IMR-90 (cell line): ENCODE data around the gene CCNC. TPM values are rescaled to one million over a fixed set of nuclear protein-coding genes. Genes with fewer than 3 reads are reported as not detected.
A peak's percentile ranks its signal among the peaks of the same experiment; 100 is the strongest.

ENCODE experiments used
- ATAC-seq: fragments of 200-7000 bp; cut with Tn5 transposase; 2 replicates; pipeline ENCODE4 v1.9.1; 2020; ENCODE audit warnings: low read depth, mild to moderate bottlenecking, moderate library complexity
- BruUV-seq: library from RNA; stranded (reverse); fragments of 400-500 nt; replicated peaks from 2 replicates; lab custom pipeline; 2021; lab: Mats Ljungman, UMichigan
- CTCF ChIA-PET: fragments of 300-600 bp; formaldehyde crosslinking; extraction: SDS; loops from one replicate; lab custom pipeline; 2021; ENCODE audit warnings: antibody characterized with exemption; lab: Yijun Ruan, JAX
- POLR2A ChIA-PET: fragments of 300-600 bp; sonication (Branson Sonifier 250); formaldehyde crosslinking; loops from one replicate; lab custom pipeline; 2022; ENCODE audit warnings: antibody characterized with exemption; ENCODE audit not compliant: unreplicated experiment; lab: Charles Lee
- DNase-seq: peaks from one replicate; pipeline ENCODE4 v3.0.0; 2013
- H2AFZ ChIP-seq: replicated peaks from 2 replicates; pipeline ENCODE3; 2013; ENCODE audit warnings: low read length, mild to moderate bottlenecking; ENCODE audit not compliant: poor library complexity
- H2AK5ac ChIP-seq: 2 replicates; pipeline ENCODE4 v1.6.1; 2013; ENCODE audit warnings: low read depth, low read length, inconsistent platforms
- H2AK9ac ChIP-seq: replicated peaks from 2 replicates; pipeline ENCODE3; 2013; ENCODE audit warnings: mild to moderate bottlenecking, low read depth, low read length, moderate library complexity; ENCODE audit not compliant: poor library complexity
- H2BK120ac ChIP-seq: 2 replicates; pipeline ENCODE4 v1.6.1; 2013; ENCODE audit warnings: low read depth, low read length, inconsistent platforms
- H2BK15ac ChIP-seq: 3 replicates; pipeline ENCODE4 v1.6.1; 2013; ENCODE audit warnings: low read depth, low read length, inconsistent platforms
- H2BK20ac ChIP-seq: 2 replicates; pipeline ENCODE4 v1.6.1; 2013; ENCODE audit warnings: low read depth, mild to moderate bottlenecking, inconsistent platforms, low read length, moderate library complexity
- H2BK5ac ChIP-seq: 2 replicates; pipeline ENCODE4 v1.6.1; 2013; ENCODE audit warnings: mild to moderate bottlenecking, low read depth, low read length, inconsistent platforms; ENCODE audit not compliant: poor library complexity, severe bottlenecking
- H3K14ac ChIP-seq: replicated peaks from 2 replicates; pipeline ENCODE4 v1.6.1; 2013; ENCODE audit warnings: low read depth, low read length, inconsistent platforms
- H3K18ac ChIP-seq: 2 replicates; pipeline ENCODE4 v1.6.1; 2013; ENCODE audit warnings: low read depth, low read length, control low read depth
- H3K23ac ChIP-seq: 2 replicates; pipeline ENCODE4 v1.6.1; 2013; ENCODE audit warnings: low read depth, low read length, inconsistent platforms
- H3K27ac ChIP-seq: 2 replicates; pipeline ENCODE4 v1.5.1; 2013; ENCODE audit warnings: mild to moderate bottlenecking, control low read depth, low read length; ENCODE audit not compliant: insufficient read depth
- H3K27me3 ChIP-seq: 2 replicates; pipeline ENCODE4 v1.6.1; 2013; ENCODE audit warnings: low read length; ENCODE audit not compliant: control insufficient read depth, insufficient read depth
- H3K36me3 ChIP-seq: 2 replicates; pipeline ENCODE4 v1.6.1; 2013; ENCODE audit warnings: low read length, mixed read lengths; ENCODE audit not compliant: control insufficient read depth, insufficient read depth
- H3K4ac ChIP-seq: 2 replicates; pipeline ENCODE4 v1.6.1; 2013; ENCODE audit warnings: low read depth, low read length, inconsistent platforms
- H3K4me1 ChIP-seq: 2 replicates; pipeline ENCODE4 v1.6.1; 2013; ENCODE audit warnings: low read length, mixed read lengths; ENCODE audit not compliant: control insufficient read depth, insufficient read depth
- H3K4me2 ChIP-seq: 2 replicates; pipeline ENCODE4 v1.6.1; 2013; ENCODE audit warnings: low read depth, mild to moderate bottlenecking, control low read depth, low read length, moderate library complexity
- H3K4me3 ChIP-seq: 2 replicates; pipeline ENCODE4 v1.5.1; 2013; ENCODE audit warnings: low read depth, mild to moderate bottlenecking, control low read depth, low read length, moderate library complexity; ENCODE audit not compliant: insufficient read depth
- H3K56ac ChIP-seq: 2 replicates; pipeline ENCODE4 v1.6.1; 2013; ENCODE audit warnings: low read length, inconsistent platforms; ENCODE audit not compliant: insufficient read depth; ENCODE audit errors: extremely low read depth
- H3K79me1 ChIP-seq, 2 experiments: 2 replicates each; pipeline ENCODE4 v1.6.1; 2013; ENCODE audit warnings: low read length in 2 of 2, inconsistent platforms in 1 of 2, low read depth in 1 of 2
- H3K9ac ChIP-seq: 2 replicates; pipeline ENCODE4 v1.6.1; 2013; ENCODE audit warnings: low read depth, low read length, control low read depth
- H3K9me1 ChIP-seq: 2 replicates; pipeline ENCODE4 v1.6.1; 2013; ENCODE audit warnings: low read length, inconsistent platforms; ENCODE audit not compliant: insufficient read depth
- H3K9me3 ChIP-seq: 2 replicates; pipeline ENCODE4 v1.6.1; 2013; ENCODE audit warnings: low read length; ENCODE audit not compliant: control insufficient read depth, insufficient read depth
- H4K20me1 ChIP-seq: 2 replicates; pipeline ENCODE4 v1.6.1; 2013; ENCODE audit warnings: low read length, inconsistent platforms; ENCODE audit not compliant: insufficient read depth
- H4K5ac ChIP-seq: 2 replicates; pipeline ENCODE4 v1.6.1; 2013; ENCODE audit warnings: mild to moderate bottlenecking, low read depth, low read length, control low read depth
- H4K8ac ChIP-seq, 2 experiments: 2 replicates each; pipeline ENCODE4 v1.6.1; 2013; ENCODE audit warnings: low read depth in 2 of 2, low read length in 2 of 2, control low read depth in 1 of 2, inconsistent platforms in 1 of 2
- H4K91ac ChIP-seq: 2 replicates; pipeline ENCODE4 v1.6.1; 2013; ENCODE audit warnings: low read depth, low read length, inconsistent platforms; ENCODE audit not compliant: insufficient read depth
- BHLHE40 ChIP-seq: fragments of 150-350 bp; IDR thresholded peaks from 2 replicates; pipeline ENCODE4 v1.6.1; 2016; ENCODE audit warnings: mild to moderate bottlenecking, low read depth, low read length
- CEBPB ChIP-seq: IDR thresholded peaks from 2 replicates; pipeline ENCODE4 v1.6.1; 2012; ENCODE audit warnings: low read depth, low read length, improper control_type of control experiment
- CHD1 ChIP-seq: IDR thresholded peaks from 2 replicates; pipeline ENCODE4 v1.6.1; 2012; ENCODE audit warnings: low read depth, low read length, improper control_type of control experiment
- FOS ChIP-seq: fragments of 150-350 bp; IDR thresholded peaks from 2 replicates; pipeline ENCODE4 v1.6.1; 2016; ENCODE audit warnings: low read depth, low read length
- MAFK ChIP-seq: IDR thresholded peaks from 2 replicates; pipeline ENCODE4 v1.6.1; 2012; ENCODE audit warnings: low read depth, low read length, improper control_type of control experiment
- MAZ ChIP-seq: IDR thresholded peaks from 2 replicates; pipeline ENCODE4 v1.6.1; 2012; ENCODE audit warnings: low read depth, mild to moderate bottlenecking, low read length, improper control_type of control experiment, moderate library complexity, borderline replicate concordance
- MXI1 ChIP-seq: IDR thresholded peaks from 2 replicates; pipeline ENCODE4 v1.6.1; 2012; ENCODE audit warnings: low read depth, mild to moderate bottlenecking, low read length, moderate library complexity, borderline replicate concordance
- POLR2A ChIP-seq: IDR thresholded peaks from 2 replicates; pipeline ENCODE4 v1.6.1; 2012; ENCODE audit warnings: mild to moderate bottlenecking, low read depth, low read length
- RAD21 ChIP-seq: IDR thresholded peaks from 2 replicates; pipeline ENCODE4 v1.6.1; 2012; ENCODE audit warnings: low read length, improper control_type of control experiment
- RCOR1 ChIP-seq: IDR thresholded peaks from 2 replicates; pipeline ENCODE4 v1.6.1; 2012; ENCODE audit warnings: mild to moderate bottlenecking, low read length, improper control_type of control experiment; ENCODE audit not compliant: insufficient replicate concordance
- RFX5 ChIP-seq: IDR thresholded peaks from 2 replicates; pipeline ENCODE4 v1.8.0; 2012; ENCODE audit warnings: low read depth, mild to moderate bottlenecking, low read length, moderate library complexity
- SMC3 ChIP-seq: fragments of 150-350 bp; IDR thresholded peaks from 2 replicates; pipeline ENCODE4 v1.6.1; 2016; ENCODE audit warnings: low read depth, mild to moderate bottlenecking, antibody characterized with exemption, low read length, moderate library complexity
- WGBS, 2 experiments: methylation state at CpG; one replicate each; pipeline versions ENCODE4 v1.1.5 to v1.1.7; 2013; ENCODE audit warnings: missing lambda C conversion rate in 2 of 2; ENCODE audit not compliant: insufficient read length in 1 of 2; ENCODE audit errors: extremely low coverage in 2 of 2; 5-methylcytosine and 5-hydroxymethylcytosine counted together
- dilution Hi-C: fragments of 300-500 bp; cut with HindIII; formaldehyde crosslinking; loops from one replicate; pipeline ENCODE4 v1.14.3; 2018; ENCODE audit warnings: low sequenced_read_pairs; ENCODE audit not compliant: unreplicated experiment
- in situ Hi-C: fragments of 300-500 bp; cut with MboI; formaldehyde crosslinking; loops from 3 replicates; pipeline ENCODE4 v1.14.3; 2019; ENCODE audit warnings: low sequenced_read_pairs, inconsistent platforms, mixed read lengths
- intact Hi-C: fragments of 100-400 bp; cut with micrococcal nuclease; formaldehyde crosslinking; loops from 2 replicates; pipeline ENCODE4 v1.10.0; 2022
- polyA plus RNA-seq, 3 experiments: library from polyadenylated mRNA; depleted of rRNA; stranded (reverse); fragments of >200 nt; gene quantifications; 2 replicates each; pipeline ENCODE4 v1.2.3, GENCODE V29; 2012; ENCODE audit warnings: low replicate concordance in 1 of 3
- total RNA-seq: library from RNA; depleted of rRNA; stranded (reverse); fragments of >200 nt; gene quantifications from 2 replicates; pipeline ENCODE4 v1.2.3, GENCODE V29; 2012
- TF ChIP-seq, protein P1 (sequence below): conservative IDR thresholded peaks from 2 replicates; pipeline ENCODE4 v1.5.1; 2012; ENCODE audit warnings: mild to moderate bottlenecking, low read depth, low read length, improper control_type of control experiment
- TF ChIP-seq, protein P2 (sequence below): fragments of 150-350 bp; IDR thresholded peaks from 2 replicates; pipeline ENCODE4 v1.6.1; 2017; ENCODE audit warnings: mild to moderate bottlenecking, antibody characterized with exemption, low read length, low read depth

Gene CCNC
- total and polyA plus RNA-seq, 2 of the 4 experiments (the other 2 are of a cell fraction), result 30.1 to 95.7 TPM

DNA sequence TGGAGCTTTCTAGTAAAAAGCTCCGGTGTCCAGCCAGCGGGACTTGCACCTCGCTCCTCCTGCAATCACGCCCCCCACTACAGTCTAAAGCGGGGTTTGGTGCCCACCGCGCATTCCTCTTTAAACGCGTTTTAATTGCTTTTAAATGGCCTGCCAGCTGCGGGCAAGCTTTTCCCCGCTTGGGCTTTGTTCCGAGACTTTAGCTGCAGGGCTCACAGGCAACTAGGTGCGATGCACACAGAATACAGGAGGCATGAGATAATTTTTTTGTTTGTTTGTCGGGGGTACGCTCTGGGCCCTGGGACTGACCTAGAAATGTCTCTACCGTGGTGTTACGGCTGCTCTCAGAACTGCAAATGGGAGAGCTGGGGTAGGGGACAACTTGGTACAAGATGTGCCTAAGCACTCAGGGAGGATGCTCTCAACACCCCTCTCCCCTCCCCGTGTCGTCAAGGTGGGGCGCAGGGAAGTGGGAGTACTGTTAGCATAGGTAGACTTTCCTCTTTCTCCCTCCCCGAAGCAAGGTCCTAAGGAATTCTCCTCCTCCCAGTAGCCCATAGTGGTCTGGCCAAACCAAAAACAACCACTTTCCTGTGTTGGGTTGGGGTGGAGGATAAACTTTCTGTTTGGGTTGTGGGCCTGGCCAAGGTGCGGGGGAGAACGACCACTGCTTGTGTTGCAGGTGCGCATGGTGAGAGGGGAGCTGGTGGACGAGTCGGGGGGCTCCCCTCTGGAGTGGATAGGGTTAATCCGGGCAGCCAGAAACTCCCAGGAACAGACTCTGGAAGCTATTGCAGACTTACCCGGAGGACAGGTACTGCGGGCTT lies 39.8 kb upstream of the CCNC start (continued):
- TF ChIP-seq CHD1, result no peak

DNA sequence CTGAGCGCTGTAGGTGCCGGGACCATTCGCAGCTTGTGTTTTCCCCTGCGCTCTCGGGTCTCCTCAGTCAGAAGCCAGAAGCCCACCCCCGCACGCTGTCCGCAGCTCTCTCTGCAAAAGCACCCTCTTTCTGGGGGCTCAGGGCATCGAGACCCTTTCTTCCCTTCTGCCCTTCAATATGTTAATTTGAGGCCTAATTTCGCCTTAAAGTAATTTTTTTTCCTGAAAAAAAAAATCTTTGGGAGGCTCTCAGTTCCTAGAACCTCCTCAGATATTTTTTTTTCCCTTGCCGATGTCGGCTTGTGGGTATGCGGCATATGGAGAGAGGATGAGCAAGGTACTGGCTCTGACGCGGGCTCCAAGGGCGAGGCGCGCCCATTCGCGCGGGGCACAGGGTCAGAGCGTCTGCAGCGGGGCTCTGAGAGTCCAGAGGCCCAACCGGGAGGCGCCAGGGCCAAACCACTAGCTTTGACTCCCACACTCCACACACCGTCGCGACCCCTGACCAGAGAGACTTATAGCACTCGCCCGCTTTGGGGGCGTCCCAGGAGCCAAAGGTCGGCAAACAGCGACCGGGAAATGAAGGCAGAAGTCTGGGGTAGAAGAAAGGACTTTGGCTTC lies 39.1 kb upstream of the CCNC start:
- CTCF ChIA-PET, result no interaction called here
- TF ChIP-seq MAFK (no peak), RAD21 (no peak), BHLHE40 (no peak), RCOR1 (no peak), MAZ (no peak), CEBPB (no peak), MXI1 (no peak), POLR2A (no peak), RFX5 (no peak), CHD1 (no peak), FOS (no peak), SMC3 (no peak)
- TF ChIP-seq, protein P1, sequence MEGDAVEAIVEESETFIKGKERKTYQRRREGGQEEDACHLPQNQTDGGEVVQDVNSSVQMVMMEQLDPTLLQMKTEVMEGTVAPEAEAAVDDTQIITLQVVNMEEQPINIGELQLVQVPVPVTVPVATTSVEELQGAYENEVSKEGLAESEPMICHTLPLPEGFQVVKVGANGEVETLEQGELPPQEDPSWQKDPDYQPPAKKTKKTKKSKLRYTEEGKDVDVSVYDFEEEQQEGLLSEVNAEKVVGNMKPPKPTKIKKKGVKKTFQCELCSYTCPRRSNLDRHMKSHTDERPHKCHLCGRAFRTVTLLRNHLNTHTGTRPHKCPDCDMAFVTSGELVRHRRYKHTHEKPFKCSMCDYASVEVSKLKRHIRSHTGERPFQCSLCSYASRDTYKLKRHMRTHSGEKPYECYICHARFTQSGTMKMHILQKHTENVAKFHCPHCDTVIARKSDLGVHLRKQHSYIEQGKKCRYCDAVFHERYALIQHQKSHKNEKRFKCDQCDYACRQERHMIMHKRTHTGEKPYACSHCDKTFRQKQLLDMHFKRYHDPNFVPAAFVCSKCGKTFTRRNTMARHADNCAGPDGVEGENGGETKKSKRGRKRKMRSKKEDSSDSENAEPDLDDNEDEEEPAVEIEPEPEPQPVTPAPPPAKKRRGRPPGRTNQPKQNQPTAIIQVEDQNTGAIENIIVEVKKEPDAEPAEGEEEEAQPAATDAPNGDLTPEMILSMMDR, result no peak
- TF ChIP-seq, protein P2, sequence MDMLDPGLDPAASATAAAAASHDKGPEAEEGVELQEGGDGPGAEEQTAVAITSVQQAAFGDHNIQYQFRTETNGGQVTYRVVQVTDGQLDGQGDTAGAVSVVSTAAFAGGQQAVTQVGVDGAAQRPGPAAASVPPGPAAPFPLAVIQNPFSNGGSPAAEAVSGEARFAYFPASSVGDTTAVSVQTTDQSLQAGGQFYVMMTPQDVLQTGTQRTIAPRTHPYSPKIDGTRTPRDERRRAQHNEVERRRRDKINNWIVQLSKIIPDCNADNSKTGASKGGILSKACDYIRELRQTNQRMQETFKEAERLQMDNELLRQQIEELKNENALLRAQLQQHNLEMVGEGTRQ, result no peak

More for the DNA sequence above, 39.1 kb upstream of the CCNC start:
- H3K27ac ChIP-seq, result no peak overlapping the region
- H3K14ac ChIP-seq, result no peak overlapping the region
- H4K8ac ChIP-seq, result no peak overlapping the region
- no peak overlapping the region for H2AK9ac ChIP-seq
- H3K9ac ChIP-seq, result no peak overlapping the region
- no peak overlapping the region for H2BK120ac ChIP-seq
- DNase-seq (no peak), ATAC-seq (no peak)
- peak overlapping the region; percentile 44 for H2AFZ ChIP-seq
- H3K23ac ChIP-seq, result no peak overlapping the region
- in situ Hi-C loops, result no loop called here
- no peaks in the 10 kb centered on the region for H3K79me1 ChIP-seq
- H2BK20ac ChIP-seq, result no peak overlapping the region
- H3K4me1 ChIP-seq, result no peaks in the 10 kb centered on the region
- H3K18ac ChIP-seq, result no peak overlapping the region
- dilution Hi-C loops, result no loop called here
- no TSS peak for BruUV-seq
- no peak overlapping the region for H2BK5ac ChIP-seq
- peaks cover 14% of the 10 kb centered on the region for H3K9me3 ChIP-seq
- 4% methylated on average over 5 of the region's 34 CpGs; no CpG with 5 or more reads in 1 of the 2 experiments for WGBS, 2 experiments
- H3K4me3 ChIP-seq, result no peak overlapping the region
- no peak overlapping the region for H2BK15ac ChIP-seq
- no peak overlapping the region for H3K56ac ChIP-seq
- no peak overlapping the region for H4K91ac ChIP-seq
- H3K27me3 ChIP-seq, result peaks cover 95% of the 10 kb centered on the region
- intact Hi-C loops, result no loop called here
- H3K4me2 ChIP-seq, result no peak overlapping the region
- POLR2A ChIA-PET, result no interaction called here
- no peak overlapping the region for H4K5ac ChIP-seq
- H2AK5ac ChIP-seq, result no peak overlapping the region
- H3K9me1 ChIP-seq, result peaks cover 3% of the 10 kb centered on the region
- H4K20me1 ChIP-seq, result no peaks in the 10 kb centered on the region
- H3K36me3 ChIP-seq, result no peaks in the 10 kb centered on the region
- H3K4ac ChIP-seq, result no peak overlapping the region
